ENCODE measurements around the gene ABL2.

Gene ABL2

DNA sequence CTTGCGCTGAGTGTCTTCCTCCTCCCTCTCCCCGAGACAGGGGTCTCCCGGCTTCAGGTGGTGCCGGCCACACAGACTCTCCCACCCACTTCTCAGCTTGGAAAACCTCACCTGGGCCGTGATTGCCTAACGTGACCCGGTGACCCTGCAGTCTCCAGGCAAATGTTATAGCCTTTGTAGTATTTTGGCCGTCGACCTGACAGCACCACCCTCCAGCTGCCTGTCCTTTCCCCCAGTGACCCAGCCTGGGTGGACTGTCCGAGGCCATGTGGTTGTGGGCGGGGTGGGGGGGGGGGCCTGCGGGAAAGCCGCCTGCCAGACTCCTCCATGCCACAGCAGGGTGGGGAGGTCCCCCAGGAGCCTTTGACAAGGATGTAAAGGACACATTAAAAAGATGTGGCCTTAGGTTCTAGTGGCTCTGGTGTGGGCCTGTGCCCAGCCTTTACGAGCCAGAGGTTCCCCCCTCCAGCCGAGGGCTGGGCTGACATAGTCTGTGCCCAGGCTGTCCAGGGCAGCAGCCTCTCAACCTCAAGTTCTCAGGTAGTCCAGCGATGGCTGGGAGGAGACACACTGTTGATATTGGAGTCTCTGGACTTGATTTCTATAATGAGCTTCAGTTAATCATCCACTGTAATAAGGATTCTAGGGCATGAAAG is 139.5 kb downstream of the ABL2 start:
- no peak for DNase-seq

GRCh38 chr1:179087665-179088064 is 141.8 kb downstream of the ABL2 start:
- no peak for DNase-seq

- no peak for DNase-seq
Observed at GRCh38 chr1:179083533-179083932, 145.9 kb downstream of the ABL2 start.

GRCh38 chr1:179082999-179083335 is 146.5 kb downstream of the ABL2 start:
- no peak for DNase-seq

- DNase-seq, result peak; percentile 33
Observed at GRCh38 chr1:179082333-179082998, 147.0 kb downstream of the ABL2 start.

DNA sequence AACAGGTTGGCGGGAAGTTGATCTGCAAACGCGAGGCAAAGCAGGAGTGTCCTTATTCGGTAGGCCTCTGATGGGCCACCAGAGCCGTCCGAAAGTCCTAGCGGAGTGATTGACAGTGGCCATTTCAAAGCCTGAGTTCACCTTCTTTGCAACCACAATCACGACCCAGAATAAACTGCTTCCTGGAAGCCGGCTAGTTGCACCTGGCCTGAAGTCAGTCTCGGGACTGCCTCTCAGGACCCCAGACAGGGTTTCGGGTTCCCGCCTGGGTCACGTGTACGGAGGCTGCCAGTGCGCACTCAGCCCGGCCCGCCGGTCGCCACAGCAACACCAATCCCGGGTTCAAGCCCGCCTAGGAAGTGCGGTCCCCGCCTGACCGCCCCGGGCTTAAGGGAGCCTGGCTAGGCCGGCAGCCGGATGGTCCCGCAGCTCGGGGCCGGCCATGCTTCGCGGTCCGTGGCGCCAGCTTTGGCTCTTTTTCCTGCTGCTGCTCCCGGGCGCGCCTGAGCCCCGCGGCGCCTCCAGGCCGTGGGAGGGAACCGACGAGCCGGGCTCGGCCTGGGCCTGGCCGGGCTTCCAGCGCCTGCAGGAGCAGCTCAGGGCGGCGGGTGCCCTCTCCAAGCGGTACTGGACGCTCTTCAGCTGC is 147.7 kb downstream of the ABL2 start, which contains the start of gene TOR3A:
TSS of gene TOR3A (plus strand) at position 384 of the 646 bp plus-strand sequence. CDS start at position 443, 59 bp downstream.
- DNase-seq, result peak; percentile 72

GRCh38 chr1:179080866-179081686 is 148.4 kb downstream of the ABL2 start:
- DNase-seq, result no peak

- peak; percentile 49 for DNase-seq
Observed at GRCh38 chr1:179079113-179079761, 150.2 kb downstream of the ABL2 start.

- no peak for DNase-seq
Observed at GRCh38 chr1:179077396-179077795, 152.1 kb downstream of the ABL2 start.

- no peak for DNase-seq
Observed at GRCh38 chr1:179066471-179066870, 163.0 kb downstream of the ABL2 start.

GRCh38 chr1:179061360-179062282 is 167.9 kb downstream of the ABL2 start:
- no peak for DNase-seq

DNA sequence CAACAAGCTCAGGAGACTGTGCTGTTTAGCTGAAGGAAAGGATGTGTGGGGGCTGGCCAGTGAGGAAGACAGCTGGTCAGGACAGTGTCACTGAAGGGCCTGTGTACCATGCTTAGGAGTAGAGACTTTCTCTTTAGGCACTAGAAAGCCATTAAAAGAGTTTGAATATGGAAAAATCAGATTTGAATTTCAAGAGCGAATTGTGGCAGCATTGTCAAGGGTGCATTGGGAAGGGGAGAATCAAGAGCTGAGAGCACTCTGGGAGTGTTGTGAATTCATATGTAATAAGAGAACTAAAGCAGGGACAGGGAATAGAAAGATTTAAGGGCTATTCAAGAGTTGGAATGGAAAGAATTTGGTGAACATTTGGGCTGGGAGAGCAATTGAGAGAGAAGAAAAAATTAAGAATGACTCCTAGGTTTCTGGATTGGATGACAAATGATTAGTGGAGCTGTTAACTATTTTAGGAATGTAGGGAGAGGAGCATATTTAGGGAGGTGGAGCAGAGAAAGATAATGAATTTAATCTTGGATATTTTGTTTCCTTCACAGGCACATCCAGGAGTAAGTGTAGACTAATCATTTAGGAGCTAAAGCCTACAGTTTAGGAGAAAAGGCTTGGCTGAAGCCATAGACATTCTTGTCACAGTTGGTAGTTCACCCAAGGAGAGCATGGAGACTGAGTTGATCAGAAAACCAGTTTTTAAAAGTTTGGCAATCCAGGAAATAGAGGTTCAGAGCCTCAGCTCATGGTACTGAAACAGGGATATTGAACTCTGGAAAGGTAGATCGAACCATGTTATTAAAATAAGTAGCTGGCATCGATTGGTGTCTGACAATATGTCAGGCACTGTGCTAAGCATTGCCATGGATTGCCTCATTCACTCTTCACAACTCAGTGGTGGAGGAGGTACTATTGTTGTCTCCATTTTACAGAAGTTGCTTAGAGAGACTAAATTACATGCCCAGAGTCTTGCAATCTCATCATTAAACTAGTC is 170.7 kb downstream of the ABL2 start:
- DNase-seq, result no peak

GRCh38 chr1:179055937-179056336 is 173.5 kb downstream of the ABL2 start:
- DNase-seq, result no peak

DNA sequence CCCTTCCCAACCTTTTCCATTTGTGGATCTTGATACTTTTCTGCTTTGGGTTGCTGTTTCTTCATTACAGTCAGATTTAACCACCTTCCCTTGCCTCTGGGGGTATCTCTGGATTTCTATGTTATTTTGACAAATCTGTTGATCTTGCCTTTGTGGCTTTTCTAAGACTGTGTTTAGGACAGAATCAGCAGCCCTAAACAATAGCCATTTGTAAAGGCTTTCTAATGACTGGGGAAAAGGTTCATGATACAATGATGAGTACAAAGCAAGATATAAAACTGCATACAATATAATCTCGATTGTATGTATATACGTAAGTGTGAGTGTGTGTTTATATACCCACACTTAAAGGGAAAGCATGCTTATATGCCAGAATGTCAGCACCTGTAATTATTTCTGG is 176.0 kb downstream of the ABL2 start:
- DNase-seq, result no peak

DNA sequence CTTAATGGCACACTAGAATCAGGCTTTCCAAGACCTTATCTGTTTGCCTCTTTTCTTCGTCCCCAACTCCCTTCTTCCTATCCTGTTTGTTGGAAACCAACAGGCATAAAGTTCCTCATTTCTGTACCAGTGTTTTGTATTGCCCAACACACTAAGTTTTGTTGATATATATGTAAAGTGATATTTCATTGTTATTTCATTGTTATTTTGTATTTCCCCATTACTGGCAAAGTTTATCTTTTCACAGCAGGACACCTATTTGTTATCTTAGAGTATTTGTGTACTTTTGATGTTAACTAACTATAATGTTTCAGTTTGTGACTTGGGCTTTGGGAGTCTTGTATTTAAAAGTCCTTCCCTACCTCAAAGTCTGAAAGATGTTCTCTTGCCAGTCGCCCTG is 176.7 kb downstream of the ABL2 start:
- DNase-seq, result no peak
